NCI-H345 (cell line): ENCODE measurements around the gene TTLL5.

Experiments
- DNase-seq: peaks from one replicate; lab custom pipeline; 2025; lab: John Stamatoyannopoulos, UW

Gene TTLL5

DNA sequence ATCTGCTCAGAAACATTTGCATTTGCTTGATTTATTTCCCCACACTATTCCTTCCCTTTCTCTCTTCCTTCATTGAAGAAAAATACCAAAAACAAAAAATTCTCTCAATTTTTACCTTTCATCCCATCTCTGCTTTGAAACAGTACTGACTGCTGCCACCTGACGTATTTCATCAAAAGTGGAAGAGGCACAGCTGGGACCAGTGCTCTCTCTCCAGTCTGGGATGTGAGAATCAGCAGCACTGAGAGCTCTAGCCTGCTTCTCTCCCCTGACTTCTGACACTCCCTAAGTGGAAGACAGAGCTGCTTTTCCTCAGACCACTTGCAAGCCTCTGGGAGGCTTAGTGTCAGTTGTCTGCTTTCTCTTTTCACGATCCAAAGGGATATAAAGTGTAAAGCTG is 36.9 kb downstream of the TTLL5 start:
- no peak for DNase-seq

DNA sequence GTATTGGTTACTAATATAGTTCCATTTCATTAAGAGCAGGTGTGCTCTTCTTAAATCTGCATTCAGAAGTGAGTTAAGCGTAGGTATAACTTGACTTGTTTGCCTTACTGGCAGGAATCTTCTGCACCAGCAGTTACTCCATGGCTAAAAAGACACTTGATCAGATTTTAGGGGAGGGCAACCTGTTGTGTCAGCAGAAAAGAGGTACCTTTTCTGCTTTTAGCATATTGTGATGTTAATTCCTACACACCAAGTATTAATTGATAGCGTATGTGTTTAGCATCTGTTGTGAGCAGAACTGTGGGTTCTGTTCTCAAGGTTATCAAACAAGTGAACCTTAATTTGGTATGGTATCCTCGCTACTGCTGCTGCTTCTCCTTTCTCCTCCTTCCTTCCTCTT is 38.3 kb downstream of the TTLL5 start:
- no peak for DNase-seq

DNA sequence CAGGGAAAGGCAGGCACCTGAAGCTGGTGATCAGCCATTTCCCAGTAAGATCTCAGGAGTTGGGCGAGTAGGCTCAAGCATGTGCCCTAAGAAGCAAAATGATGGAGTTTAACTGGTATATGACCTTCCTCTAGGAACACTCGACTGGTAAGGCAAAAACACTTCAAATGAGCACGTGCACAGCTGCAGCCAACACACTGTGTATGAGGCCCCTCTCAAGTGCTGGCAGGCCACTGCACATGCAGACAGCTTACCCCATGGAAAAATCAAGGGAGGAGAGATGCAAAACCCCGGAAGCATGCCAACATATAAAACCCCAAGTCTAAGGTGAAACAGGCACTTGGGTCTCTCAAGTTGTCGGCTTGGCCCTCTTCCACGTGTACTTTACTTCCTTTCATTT is 39.2 kb downstream of the TTLL5 start:
- DNase-seq = no peak

DNA sequence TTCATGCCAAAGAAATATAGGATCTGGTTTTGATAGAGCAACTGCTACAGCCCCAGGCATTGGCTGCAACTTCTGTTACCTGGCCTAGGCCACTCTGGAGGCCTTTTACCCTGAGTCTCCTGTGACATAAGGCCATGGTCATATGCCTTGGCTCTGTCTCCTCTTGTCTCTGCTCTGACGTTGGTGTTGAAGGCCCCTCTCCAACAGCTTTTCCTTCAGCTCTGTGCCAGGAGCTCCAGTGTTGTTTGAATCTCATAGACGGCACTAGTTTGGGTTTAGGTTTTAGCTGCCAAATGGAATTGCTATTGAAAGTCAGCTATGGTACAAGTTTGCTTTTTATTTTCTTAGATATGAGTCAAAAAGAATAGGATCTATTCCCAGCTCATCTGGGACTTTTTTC is 41.1 kb downstream of the TTLL5 start:
- no peak for DNase-seq

DNA sequence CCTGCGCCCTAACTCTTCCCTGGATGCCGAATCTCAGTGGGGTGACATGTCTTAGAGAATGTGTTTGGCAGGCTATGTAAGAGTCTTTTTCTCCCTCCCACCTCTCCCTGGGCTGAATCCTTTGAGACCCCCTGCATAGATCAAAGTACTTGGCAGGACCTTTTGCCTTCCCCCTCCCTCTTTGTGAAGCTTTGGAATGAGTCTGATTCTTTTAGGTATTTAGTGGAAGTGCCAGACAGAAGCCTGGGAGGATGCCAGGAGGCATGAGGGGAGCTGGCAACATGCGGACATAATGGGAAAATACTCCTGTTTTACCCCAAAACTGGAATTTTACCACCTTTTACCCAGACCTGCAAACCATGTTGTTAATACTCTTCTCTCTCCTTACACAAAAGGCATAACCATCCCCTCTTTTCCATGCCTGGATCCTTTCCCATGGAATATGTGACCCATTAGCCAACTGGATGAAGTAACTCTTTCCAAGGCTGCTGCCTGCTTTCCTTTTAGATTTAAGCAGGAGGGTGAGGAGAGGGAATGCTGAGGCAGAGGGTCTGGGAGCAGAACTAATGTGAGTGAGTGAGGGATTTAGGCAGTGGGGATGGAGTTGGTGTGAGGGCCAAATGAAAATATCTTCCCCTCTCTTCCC is 41.7 kb downstream of the TTLL5 start:
- no peak for DNase-seq

DNA sequence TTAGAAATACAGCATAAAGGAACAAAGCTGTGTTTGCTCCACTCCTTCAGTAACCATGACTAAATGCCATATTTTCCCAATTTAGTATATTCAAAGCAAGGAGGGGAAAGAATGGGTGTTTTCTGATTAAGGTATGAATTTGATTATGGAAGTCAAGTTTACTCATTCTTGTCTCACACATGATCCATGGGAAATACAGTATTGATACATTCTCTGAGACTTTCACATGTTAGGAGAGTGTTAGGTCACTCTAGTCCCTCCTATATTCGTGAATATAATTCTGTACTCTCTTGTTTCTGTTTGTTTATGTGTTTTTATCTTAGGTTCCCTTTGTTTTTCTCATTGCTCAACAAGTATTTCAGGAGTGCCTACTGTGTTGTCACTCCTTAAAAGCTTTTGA is 42.4 kb downstream of the TTLL5 start:
- DNase-seq = no peak

DNA sequence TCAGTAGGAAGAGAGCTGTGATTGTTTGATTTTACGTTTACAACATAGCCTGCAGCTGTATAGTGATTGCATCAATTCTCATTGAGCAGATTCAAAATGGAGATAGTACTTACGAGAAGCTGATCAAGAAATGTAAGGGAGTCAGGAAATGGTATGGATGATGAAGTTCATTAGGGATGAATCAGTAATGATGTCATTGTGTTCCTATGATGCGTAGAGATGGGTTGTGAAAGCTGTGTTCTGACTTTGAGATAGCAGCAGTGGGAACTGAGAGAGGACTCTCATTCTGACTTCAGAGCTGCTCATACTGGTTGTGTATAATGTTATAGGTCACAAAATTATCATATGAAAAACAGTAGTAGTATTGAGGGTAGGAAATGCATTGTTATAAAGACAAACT is 44.0 kb downstream of the TTLL5 start:
- DNase-seq = no peak

DNA sequence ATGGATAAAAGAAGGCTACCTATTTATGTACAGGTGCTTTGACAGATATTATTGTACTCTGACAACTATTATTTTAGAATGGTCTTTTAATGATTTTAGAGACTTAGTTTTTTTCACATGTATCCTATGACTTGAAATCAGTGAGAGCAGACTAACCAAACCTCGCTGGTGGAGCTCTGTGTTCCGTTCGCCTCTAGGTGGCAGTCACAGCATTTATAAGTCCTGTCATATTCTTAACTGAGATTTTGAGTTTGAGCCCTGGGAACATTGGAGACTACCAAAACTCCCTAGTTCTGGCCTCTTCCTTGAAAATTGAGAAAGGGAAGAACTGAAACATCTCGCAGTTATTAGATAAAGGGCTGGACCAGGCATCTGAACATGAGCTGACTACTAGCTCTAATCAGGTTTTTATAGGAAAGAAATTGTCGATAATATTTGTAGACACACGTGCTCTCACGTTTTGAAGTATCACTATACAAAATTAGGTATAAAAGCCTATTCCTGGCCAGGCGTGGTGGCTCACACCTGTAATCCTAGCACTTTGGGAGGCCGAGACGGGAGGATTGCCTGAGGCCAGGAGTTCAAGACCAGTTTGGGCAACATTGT is 48.3 kb downstream of the TTLL5 start:
- peak; percentile 33 for DNase-seq

DNA sequence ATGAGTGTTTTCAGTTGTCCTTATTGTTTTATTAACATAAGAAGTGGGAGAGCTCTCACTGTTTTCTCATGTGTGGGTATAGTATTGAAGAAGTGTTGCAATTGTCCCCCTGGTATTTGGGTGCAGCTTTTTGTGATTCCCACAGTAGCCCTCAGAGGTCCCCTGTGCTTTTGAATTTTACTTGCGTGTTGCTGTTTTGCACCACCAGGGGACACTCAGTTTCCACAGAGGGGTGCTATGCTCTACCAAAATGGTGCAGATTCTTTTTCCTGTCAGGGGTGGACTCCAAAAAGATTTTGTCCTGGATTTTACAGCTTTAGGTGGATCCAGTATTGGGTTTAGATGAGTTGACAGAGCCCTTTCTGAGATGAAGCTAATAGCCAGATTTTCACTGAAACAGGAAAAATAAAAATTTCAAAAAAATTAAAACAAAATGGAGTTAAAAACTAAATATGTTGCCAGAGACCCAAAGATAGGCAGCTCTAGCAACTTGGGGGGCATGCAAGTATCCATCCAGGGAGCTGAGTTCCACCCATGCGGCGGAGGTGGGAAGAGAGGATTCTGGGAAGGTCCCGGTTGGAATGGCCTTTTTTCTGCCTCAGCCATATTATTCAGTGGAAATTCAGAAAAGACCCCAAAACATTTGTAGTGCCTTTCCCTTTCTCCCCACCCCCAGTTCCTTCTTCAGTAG is 50.2 kb downstream of the TTLL5 start:
- no peak for DNase-seq

DNA sequence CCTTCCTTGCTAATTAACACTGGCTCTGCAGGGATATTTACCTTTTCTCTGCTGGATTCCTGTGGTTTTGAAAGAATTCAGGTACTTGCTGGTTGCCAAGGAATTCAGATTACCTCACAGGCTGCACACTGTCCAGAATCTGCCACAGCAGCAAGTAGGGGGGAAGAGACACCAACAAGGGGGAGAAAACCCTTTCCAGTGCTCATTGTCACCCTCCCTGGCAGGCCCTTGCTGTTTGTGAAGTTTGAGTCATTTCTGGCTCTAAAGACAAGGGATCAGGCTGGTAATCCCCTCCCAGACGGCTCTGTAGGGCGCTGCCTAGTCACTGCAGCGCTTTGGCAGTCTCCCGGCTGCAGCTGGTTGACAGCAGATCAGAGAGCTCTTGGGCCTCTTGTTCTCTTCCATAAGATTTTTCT is 50.8 kb downstream of the TTLL5 start:
- no peak for DNase-seq

DNA sequence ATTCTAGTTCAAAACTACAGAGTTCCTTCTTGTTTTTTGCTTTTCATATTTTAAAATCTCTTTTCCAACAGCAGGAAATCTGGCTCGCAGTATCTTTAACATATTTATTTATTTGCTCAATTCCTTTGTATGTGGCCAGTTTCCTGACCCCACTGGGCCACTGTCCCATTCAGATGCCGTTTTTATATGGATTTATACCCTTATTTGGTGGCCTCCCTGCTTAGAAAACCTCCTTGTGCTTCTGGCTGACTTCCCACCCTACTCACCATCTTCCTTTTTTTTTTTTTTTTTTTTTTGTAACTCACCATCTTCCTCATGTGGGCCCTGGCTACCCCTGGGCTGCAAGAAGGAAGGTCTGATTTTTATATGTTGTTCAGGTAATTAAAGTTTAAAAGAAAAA is 53.9 kb downstream of the TTLL5 start:
- DNase-seq = no peak

DNA sequence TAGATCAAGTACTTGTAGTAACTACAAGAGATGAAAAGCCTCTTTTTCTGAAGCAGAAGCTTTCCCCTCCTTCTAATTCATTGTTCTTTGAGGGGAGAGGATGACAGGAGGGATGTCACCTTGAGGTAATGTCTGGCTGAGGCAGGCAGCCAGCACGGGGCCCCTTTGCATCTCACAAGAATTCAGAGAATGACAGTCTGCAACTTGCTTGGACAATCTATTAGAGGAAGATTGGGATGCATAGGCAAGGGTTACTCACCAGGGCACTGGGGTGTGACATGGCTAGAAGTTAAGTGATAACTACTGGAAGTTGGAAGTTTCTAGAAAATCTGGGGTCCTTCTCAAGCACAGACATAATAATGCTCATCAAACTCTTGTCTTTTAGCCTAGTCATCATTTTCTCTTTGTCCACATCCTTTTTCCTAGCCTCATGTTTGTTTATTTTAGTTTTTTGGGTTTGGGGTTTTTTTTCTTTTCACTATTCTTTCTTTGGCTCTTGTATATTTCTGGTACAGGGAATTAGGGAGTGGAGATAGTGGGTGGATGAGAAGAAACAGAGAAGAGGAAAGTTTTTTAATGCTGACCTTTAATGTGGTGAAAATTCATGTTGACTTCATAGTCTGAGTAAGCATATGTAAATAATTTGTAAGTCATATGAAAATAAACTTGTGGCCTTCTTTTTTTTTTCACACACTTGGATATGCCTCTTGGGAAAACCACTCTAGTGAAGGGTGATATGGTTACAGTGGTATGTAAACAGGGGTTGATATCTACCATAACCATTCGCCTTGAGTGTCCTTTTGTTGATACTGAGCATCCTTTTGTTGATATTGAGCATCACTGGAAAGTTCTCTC is 55.1 kb downstream of the TTLL5 start:
- no peak for DNase-seq

DNA sequence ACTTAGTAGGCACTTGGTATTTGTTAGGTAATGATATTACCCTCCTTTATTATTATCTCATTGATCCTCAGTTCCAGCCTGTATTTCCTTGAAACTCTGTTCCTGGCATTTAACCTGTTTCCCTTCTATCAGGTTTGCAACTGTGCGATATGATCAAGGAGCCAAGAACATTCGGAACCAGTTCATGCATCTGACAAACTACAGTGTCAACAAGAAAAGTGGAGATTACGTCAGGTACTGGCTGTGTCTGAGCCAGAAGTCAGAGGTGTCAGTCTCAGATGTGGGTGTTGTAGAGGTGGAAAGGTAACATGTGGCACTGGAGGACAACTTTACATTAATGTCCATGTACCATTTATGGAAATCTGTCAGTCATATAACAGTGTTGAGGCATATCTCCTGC is 56.7 kb downstream of the TTLL5 start:
- no peak for DNase-seq

DNA sequence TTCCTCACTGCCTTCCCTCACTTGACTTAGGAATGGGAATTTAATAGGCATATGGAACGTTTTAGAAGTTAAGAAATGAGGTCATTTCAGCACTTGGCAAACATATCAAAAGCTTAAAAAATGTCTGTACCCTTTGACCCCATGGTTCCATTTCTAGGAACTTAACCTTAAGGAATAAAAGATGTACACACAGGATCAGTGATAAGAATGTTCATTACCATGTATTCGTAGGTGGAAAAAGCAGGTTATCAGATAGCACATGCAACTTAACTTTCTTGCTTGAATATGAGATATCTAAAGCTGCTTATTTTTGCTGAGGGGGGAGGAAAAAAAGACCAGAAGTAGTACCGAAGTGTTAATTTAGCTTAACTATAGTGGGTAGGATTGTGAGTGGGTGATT is 57.2 kb downstream of the TTLL5 start:
- DNase-seq = no peak

DNA sequence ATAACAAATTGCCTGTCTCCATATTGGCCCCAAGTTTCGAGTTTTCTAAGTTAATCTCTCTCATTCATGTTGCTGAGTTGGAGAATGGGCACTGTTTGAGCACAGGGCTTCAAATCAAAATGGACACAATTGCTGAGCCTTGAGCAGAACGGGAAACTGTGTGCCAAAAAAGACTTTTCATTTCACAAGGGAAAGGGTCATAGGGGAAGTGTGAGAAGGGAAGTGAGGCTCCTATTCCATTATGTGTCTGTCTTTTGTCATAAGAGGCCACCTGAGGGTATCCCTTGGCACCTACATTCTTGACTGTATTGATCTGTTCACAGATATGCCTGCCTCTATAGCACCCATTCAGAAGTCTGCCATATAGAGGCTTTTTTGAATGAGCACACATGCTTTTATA is 59.1 kb downstream of the TTLL5 start:
- no peak for DNase-seq

DNA sequence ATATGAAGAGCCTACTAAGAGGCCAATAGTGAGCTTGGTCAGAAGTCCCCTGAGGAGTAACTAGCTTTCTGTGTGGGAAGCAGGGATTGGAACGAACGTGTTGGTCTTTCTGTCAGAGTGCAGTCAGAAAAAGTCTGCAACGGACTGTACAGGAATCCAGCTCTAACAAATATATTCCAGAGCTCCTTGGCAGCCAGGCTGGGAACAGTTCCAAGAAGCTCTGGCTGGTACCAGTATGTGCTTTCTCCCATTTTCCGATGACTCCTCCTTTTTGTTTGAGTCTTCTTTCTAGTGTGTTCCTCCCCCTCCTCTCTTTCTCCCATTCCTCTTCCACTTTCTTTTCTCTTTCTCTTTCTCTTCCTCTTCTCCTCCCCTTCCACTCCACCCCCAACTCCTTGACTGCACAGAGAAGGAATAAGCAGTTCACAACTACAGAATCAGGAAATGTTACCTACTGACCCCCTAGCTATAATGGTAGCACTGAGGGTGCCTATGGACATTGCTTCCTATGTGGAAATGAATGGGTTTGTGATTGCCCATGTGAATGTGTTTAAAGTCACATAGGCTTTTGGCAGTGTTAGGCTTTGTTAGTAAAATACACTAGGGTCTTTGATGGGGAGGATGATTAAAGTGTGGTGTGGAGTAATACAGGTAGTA is 59.9 kb downstream of the TTLL5 start:
- DNase-seq = no peak

DNA sequence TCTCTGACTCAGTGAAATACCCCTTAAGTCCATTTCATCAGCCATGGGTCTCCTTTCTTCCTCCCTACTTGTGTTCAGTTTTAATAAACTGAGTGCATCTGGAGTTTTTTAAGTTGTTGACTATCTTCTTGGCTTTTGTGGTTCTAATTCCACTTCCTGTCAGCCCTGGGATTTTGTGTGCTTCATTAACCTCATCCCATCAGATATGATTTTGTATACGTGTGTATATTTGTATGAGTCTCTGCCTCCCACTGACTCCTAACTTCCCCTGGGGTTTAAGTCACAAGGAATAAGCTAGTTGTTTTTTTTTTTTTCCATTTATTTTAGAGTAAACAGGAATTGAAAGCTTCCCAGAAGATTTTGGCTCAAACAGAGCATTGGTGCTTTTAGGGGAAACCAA is 62.7 kb downstream of the TTLL5 start:
- DNase-seq = no peak

DNA sequence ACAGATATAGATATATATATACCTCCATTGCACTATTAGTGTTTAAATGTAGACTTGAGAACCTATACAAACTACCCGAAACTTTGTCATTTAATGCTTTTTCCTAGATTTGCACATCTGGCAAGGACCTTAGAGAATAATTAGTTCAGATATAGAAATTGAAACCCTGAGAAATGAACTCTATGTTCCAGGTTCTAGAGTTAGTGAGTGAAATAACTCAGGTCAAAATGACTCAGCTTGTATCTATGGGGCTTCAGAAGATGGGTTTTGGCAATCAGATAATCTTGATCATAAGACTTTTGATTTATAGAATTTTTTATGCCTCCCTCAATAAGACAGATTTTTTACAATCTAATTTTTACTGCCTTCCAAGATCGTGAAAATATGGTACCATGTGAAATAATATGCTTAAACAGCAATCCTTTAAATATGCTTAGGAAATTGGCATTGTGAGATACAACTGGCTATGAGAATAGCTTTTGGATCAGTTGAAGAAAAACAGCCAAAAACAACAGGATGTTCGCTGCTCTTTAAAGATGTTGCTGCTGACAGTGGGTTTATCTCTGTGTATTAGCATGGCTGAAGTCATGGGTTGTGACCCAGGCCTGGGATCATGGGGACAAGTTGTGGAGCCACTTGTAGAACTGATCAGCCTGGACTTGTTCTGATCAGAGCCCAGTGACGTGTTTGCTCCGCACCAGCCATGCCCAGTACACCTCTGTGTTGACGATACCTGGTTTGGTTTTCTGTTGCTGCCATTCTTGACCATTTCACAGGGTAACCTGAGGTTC is 63.6 kb downstream of the TTLL5 start:
- no peak for DNase-seq

DNA sequence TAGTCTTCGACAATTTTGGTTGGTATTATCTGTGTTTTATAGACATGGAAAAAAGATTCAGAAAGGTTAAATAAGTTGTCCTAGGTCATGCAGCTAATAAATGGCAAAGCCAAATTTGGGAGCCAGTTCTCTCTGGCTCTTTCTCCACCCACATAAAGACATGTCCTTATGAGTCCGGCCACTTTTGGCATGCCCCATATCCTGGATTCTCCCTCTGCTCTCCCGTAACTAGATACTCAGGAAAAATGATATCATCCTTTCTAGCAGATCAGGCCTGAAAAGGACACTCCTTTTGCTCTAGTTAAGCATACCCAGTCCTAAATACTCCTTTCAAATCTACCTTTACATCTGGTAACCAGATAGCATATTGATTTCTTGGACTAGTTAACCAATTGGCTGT is 64.4 kb downstream of the TTLL5 start:
- no peak for DNase-seq

DNA sequence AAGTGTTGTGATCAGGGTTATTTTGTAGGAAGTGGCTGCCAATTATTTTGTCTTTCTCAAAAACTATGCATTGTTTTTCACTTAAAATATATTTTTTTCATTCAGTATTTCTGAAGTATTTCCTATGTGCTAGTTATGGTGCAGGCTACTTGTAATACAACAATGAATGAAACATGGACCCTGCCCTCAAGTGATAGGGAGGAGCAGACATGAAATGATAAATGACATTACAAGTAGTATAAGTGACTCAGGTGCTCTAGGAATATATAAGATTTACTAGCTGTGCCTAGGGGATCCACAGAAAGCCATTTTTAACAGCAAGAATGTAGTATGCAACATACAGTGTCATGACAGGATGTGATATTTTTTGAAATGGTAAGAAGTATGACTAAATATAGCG is 65.3 kb downstream of the TTLL5 start:
- no peak for DNase-seq

DNA sequence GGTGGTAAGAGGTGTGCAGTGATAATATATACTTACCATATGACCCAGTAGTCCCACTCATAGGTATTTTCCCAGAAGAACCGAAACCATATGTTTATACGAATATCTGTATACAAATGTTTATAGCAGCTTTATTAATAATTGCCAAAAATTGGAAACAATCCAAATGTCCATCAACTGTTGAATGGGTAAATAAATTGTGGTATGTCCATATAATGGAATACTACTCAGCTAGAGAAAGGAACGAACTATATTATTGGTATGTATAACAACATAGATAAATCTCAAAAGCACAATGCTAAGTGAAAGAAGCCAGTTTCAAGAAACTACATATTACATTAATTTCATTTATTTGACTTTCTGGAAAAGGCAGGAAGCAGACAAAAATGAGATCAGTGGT is 66.1 kb downstream of the TTLL5 start:
- DNase-seq = no peak
